Stimulated activated CD4-positive, alpha-beta T cell treated with anti-CD3 and anti-CD28 coated beads, Interleukin-2, amount 100 ng/mL, for 48 hours (primary cell): ENCODE measurements around the gene ANKRD37.
A peak's percentile ranks its signal among the peaks of the same experiment; 100 is the strongest.

Experiments used
- DNase-seq, 2 donors: peaks; one replicate each; pipeline ENCODE4 v3.0.0-alpha.2; 2020

Gene ANKRD37

DNA sequence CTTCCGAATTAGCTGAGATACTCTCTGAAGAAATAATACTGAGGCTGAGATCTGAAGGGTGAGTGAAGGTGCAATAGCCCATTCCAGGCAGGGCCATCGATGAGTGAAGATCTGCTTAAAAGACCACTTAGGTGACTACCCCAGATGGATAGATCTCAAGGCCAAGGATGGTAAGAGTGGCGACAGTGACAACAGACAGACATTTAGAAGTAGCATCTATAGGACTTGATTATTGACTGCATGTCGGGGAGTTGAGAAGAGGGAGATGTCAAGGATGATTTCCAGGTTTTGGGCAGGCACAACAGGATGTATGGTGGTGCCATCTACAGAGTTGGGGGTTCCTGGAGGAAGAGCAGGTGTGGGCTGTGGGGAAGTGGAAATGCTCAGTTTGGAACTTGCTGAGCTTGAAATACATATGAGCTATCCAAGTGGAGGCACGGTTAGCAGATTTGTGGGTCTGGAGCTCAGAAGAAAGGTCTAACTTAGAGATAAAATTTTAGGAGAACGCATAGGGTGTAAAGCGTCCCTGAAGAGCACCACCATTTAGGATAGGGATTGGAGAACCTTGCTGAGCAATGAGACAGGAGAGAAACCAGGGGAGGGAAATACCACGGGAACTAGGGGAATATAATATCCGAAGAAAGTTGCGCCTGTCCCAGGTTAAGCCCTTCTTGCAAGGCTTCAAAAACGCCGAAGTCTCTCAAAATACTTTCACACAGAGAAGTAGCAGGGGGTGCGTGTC, 28.4 kb downstream of the ANKRD37 start:
- DNase-seq = peak in 1 of 2 donors; percentile 2

DNA sequence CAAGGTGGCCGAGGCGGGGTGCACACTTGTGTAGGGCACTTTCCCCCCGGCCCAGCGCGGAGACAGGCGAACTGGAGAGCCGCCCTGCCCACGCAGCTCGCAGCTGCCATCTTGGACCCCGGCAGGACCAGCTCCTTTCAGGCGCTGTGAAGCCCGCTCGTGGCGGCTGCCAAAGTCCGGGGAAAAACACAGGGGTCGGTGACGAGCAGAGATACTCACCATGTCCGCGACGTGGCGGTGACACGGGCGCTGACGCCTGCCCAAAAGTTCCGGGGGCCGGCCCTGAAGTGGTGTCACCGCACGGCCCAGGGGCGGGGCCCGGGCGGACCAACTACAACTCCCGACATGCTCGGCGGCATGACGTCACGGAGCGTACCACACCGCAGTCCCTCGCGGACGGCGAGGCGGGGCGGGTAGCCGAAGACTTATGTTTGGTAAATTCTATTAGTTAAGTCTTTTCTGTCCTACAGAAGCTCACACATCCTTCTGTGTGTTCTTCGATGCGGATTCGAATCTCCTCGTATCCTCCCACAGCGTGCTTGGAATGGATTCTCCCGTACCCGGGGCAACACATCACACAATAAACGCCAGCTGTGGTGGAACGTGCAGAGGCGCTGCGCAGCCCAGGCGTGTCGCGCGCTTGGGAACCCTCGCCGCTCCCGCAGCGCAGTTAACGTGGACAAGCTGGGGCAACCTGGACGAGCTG, 29.2 kb downstream of the ANKRD37 start, which contains the start of gene UFSP2:
Gene UFSP2, minus strand, starts transcription at position 318 of the 706 bp plus-strand sequence. Its CDS starts 96 bp downstream, at position 222.
- peak; percentile 77 to 85 for DNase-seq

DNA sequence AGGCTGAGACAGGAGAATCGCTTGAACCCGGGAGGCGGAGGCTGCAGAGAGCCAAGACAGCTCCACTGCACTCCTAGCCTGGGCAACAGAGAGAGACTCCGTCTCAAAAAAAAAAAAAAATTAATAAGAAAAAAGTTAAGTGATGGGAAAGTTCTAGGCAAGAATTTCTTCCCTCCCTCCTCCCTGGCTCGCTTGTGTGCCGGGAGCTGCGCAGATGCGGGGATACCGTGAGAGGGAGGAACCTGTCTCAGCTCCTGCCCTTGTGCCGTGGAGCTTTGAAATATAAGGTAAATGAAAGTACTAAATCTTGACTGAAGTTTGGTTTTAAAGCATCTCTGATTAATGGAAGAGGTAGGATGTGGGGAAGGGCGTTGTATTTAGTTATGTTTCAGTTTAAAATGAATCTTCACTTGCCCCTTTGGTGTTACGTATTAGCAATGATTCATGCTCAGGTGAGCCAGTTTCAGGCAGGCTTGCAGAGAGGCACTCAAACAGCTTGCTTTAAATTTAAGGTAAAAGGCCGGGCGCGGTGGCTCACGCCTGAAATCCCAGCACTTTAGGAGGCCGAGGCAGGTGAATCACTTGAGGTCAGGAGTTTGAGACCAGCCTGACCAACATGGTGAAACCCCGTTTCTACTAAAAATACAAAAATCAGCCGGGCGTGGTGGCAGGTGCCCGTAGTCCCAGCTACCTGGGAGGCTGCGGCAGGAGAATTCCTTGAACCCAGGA, 30.5 kb downstream of the ANKRD37 start:
- no peak for DNase-seq

DNA sequence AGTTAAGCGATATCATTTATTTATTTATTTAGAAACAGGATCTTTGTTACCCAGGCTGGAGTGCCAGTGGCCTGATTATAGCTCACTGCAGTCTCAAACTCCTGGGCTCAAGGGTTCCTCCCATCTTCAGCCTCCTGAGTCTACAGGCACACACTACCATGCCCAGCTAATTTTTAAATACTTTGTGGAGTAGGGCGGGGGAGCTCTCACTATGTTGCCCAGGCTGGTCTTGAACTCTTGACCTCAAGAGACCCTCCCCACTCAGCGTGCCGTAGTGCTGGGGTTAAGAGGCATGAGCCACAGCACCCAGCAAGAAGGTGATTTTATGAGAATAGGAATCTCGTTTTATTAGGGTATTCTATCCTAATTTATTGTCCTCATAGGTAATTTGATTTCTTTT, 33.0 kb downstream of the ANKRD37 start:
- no peak for DNase-seq

DNA sequence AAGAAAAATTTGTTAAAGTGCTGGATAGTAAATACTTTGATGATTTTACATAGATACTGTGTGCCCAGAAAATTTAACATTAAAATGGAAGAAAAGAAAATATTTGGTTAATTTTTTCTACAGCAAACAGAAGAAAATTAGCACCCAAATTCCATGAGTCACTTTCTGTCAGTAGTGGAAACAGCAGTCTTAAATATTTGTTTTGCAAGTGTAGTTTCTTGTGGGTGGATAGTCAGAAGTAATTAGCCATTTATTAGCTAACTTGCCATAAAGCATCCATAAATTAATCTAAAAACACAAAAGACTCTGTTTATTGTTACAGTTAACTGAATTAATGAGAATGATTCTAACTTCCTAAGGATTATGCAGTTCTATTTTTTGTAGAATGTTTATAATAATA, 38.8 kb downstream of the ANKRD37 start:
- no peak for DNase-seq

DNA sequence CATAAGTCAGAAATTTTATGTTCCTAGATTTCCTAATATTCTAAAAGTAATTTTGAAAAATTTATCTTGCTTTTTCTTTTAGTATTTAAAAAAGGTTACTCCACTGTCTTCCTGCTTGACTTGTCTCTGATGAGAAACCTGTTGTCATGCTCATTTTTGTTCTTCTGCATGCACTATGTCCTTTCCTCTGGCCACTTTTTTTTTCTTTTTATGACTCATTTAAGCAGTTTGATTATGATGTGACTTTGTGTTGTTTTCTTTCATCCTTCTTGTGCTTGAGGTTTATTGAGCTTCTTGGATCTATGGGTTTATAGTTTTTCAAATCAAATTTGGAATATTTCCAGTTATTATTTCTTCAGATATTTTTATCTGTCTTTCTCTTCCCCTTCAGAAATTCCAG, 41.2 kb downstream of the ANKRD37 start:
- no peak for DNase-seq

GRCh38 chr4:185441479-185441878, 44.8 kb downstream of the ANKRD37 start:
- DNase-seq = no peak

DNA sequence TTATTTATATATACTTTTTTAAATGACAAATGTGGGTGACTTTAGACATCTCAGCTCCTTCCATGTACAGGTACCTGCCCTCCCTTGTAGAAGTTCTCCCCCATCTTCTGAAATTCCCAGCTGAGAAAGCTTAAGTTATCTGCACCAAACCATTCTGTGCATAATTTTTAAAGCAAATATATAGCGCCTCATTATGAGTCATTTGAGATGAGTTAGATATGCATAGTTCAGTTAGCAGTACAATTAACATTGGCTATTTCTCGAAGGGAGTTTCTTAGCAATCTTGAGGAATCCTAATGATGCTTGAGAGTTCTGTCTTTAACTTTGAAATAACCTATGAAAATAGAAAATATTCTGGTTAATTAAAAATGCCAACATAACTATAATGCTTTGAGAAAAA, 48.6 kb downstream of the ANKRD37 start:
- DNase-seq = no peak
